GM21576 (cell line): Measurements from ENCODE around the gene USP30.

Source experiments
- ATAC-seq: cut with Tn5 transposase; IDR thresholded peaks from one replicate; pipeline ENCODE4 v1.9.1; 2021; ENCODE audit warnings: mild to moderate bottlenecking, moderate library complexity; ENCODE audit not compliant: unreplicated experiment

The USP30 gene

GRCh38 chr12:109124878-109125648 lies 72.7 kb downstream of the USP30 start:
- no peak for ATAC-seq

- ATAC-seq, result no peak
Observed at GRCh38 chr12:109125791-109126190, 73.4 kb downstream of the USP30 start.

GRCh38 chr12:109126784-109127183 lies 74.4 kb downstream of the USP30 start:
- ATAC-seq, result no peak

GRCh38 chr12:109127533-109128242 lies 75.3 kb downstream of the USP30 start:
- ATAC-seq, result no peak

GRCh38 chr12:109130297-109131153 lies 78.1 kb downstream of the USP30 start:
- no peak for ATAC-seq

GRCh38 chr12:109131154-109132050 lies 79.0 kb downstream of the USP30 start:
- ATAC-seq, result no peak

- ATAC-seq, result no peak
Observed at GRCh38 chr12:109134186-109134917, 82.0 kb downstream of the USP30 start.

- ATAC-seq, result no peak
Observed at GRCh38 chr12:109137055-109137454, 84.7 kb downstream of the USP30 start.
